HG03432 (cell line): ENCODE data around the gene PTPMT1.
"Not testable (repeated sequence)": the region's sequence is repeated elsewhere in the genome, so short reads cannot be mapped to it uniquely, and the experiment has no call there.

Experiments
- ATAC-seq: cut with Tn5 transposase; IDR thresholded peaks from one replicate; pipeline ENCODE4 v1.9.1; 2021; ENCODE audit warnings: mild to moderate bottlenecking, moderate library complexity; ENCODE audit not compliant: unreplicated experiment

Gene PTPMT1, protein sequence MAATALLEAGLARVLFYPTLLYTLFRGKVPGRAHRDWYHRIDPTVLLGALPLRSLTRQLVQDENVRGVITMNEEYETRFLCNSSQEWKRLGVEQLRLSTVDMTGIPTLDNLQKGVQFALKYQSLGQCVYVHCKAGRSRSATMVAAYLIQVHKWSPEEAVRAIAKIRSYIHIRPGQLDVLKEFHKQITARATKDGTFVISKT

DNA sequence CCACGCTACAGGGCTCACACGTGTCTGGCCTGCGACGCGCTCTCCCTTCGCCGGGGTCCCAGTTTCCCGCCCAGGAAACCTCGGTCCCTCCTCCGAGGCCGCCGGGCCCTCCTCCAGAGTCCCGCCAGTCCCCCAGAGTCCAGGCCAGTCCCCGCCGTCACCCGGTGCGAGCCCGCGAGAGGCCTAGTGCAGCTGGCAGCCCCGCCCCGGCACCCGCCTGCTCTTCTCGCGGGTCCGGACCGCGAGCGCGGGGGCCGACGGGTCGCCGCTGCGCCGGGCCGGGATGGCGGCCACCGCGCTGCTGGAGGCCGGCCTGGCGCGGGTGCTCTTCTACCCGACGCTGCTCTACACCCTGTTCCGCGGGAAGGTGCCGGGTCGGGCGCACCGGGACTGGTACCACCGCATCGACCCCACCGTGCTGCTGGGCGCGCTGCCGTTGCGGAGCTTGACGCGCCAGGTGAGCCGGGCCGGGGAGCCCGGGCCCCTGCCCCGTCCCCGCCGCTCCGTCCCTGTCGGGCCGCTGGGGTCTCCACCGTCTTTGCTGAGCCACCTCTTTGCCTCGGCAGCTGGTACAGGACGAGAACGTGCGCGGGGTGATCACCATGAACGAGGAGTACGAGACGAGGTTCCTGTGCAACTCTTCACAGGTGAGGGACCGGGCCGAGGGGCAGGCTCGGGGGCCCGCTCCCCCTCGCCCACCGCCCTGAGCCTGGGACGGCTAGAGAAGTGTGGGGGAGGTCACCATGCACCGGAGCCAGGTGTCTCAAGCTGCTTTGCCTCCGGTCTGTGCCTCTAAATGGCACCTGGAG is at the start of gene PTPMT1:
TSS of gene PTPMT1 (plus strand) at position 260 of the 809 bp plus-strand sequence. CDS start at position 284, 24 bp downstream.
- peak; percentile 93 for ATAC-seq

DNA sequence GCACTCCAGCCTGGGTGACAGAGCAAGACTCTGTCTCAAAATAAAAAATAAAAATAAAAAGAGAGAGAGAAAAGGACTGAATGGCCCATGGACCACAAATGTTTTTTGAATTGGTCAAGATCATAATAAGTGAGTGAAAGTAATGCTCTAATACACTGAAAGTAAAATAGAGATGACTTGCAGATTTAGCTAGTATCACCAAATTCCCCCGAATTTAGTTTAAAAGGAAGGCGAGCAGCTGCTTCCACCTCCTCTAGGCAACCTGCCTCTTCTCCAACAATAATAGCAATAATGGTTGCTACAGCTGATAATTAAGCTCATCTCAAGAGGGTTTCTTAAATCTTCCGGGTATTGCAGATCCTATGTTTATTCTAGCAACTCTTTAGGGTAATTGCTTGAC is 49.2 kb upstream of the PTPMT1 start:
- no peak for ATAC-seq

DNA sequence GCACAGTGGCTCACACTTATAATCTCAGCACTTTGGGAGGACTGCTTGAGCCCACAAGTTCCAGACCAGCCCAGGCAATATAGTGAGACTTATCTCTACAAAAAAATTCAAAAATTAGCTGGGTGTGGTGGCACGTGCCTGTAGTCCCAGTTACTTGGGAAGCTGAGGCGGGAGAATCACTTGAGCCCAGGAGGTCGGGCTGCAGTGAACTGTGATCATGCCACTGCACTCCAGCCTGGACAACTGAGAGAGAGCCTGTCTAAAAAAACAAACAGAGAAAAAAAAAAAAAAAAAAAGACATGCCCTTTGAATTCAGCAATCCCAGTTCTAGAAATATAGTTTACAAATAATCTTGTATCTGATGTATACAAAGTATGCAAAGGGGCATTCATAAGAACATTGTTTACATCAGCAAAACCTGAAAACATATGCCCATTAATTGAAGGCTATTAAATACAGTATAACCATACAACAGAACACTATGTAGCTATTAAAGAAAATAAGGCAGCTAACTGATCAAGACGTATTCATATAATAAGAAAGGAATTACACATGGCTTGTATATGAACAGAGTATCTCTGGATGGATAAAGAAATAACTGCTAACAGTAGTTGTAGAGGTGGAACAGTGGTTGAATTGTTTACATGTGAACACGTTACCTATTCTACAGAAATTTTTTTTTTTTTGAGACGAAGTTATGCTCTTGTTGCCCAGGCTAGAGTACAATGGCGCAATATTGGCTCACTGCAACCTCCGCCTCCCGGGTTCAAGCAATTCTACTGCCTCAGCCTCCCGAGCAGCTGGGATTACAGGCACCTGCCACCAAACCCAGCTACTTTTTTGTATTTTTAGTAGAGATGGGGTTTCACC is 48.2 kb upstream of the PTPMT1 start:
- ATAC-seq = no peak

DNA sequence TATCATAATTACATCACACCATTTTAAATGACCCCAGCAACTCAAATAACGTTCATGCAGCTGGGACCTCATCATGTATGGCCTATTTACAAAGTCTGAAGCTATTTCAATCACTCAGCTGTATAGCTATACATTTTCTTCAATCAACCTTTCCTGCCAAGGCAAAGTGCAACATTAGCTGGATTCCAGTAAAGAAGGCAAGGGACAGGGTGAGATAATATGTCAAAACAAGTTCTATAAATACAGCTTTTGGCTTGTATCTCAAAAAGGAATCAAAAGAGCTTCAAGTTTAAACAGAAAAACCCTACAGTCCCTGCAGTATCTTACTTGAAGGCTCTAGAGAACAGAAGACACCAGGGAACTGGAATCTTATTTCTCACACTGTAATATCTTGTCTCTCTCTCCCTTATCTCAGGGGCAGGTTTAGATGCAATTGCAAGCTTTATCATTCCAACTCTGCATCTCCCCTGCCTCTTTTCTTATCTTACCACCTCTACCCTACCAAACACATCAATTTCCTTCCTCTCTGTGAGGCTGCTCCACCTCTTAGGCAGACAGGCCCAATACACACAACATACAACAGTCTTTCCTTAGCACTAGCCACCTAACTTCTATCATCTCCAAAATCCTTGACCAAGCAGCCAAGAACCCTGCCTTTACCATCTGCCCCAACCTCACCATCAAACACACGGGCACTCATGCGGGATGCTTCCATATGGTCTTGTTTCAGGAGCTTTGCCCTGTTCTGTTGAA is 47.0 kb upstream of the PTPMT1 start:
- no peak for ATAC-seq

DNA sequence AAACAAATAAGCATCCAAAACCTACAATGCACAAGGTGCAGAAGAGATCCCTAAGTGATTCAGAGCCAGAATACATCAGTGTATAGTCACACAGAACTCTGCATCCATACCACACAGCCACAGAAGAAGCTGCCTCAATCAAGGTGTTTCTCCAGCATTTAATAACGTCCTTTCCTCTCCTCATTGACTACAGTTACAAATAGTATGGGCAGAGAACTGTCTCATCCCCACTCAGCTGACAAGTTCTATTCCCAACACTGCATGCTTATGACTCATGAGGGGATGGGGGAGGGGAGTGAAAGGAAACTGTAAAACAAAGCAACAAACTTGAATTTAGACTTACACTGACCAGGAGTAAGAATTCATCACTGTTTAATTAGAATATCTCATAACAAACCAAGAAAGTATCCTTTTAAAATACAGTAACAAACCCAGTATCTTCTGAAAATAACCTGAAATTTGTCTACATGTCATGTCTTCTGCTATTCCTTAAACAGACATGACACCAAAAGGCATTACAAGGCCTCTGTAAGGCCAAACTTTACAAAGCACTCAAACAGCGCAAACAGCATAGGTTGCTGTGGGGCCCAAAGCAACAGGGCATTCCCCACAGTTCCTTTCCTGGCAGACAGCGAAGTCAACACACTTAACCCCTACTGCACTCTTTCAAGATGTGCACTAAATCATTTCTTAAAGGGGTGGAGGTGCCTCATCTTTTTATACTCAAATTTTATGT is 41.7 kb upstream of the PTPMT1 start:
- ATAC-seq = peak; percentile 69

DNA sequence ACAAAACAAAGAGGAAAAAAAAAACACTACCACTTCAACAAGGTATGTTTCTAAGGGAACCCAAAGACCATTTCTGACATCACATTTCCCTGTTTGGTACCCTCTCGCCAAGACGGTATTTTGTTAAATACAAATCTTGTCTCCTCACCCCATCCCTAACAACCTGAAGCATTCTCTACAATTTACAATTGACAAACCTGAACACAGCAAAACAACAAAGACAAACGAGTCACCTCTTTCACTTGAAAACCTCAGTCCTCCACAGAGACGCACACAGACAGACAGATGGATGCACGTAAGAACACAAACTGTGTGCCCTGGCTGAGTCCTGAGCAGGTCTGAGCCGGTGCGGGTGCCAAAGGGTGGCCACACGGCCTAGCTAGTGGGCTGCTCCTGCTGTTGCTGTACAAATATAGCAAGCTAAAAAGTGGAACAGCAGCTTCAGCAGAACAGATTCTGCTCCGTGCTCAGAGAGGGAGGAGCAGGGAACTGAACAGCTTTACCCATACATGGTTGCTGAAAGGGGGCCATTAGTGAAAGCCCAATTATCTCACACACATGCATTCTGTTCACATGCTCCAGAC is 41.0 kb upstream of the PTPMT1 start:
- peak; percentile 27 for ATAC-seq

DNA sequence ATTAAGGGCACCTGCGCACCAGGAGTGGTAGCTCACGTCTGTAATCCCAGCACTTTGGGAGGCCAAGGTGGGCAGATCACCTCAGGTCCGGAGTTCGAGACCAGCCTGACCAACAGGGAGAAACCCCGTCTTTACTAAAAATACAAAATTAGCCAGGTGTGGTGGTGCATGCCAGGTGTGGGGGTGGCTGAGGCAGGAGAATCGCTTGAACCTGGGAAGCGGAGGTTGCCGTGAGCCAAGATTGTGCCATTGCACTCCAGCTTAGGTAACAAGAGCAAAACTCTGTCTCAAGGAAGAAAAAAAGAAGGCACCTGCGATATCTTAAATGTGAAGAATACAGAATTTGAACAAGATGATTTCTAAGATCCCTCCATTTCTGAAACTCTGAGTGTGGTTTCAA is 39.4 kb upstream of the PTPMT1 start:
- ATAC-seq = not testable (repeated sequence)

DNA sequence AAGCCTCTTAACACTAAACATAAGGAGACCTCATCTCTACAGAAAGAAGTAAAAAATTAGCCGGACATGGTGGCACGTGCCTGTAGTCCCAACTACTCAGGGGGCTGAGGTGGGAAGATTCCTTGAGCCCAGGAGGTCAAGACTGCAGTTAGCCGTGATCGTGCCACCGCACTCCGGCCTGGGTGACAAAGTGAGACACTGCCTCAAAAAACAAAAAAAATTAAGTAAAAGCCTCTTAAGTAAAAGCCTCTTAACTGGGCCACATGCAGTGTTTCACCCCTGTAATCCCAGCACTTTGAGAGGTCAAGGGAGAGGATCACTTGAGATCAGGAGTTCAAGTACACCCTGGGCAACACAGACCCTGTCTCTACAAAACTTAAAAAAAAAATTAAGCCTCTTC is 38.2 kb upstream of the PTPMT1 start:
- no peak for ATAC-seq

DNA sequence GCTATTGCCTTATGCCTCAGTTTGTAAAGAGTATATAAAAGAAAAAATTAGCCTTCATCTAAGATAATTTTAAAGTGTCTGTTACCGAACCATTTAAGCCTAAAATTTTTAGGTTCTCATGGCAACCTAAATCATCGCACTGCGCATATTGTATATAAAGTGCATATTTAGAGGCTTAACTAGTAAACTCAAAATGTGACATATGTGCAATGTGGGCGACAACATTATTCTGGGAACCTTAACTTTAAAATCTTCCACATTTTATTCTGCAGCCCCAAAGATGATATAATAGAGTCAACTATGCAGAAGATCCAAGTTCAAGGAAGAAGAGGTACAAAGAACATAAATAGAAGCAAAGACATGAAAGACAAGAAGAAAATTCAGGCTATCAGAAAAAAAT is 35.4 kb upstream of the PTPMT1 start:
- ATAC-seq = no peak

DNA sequence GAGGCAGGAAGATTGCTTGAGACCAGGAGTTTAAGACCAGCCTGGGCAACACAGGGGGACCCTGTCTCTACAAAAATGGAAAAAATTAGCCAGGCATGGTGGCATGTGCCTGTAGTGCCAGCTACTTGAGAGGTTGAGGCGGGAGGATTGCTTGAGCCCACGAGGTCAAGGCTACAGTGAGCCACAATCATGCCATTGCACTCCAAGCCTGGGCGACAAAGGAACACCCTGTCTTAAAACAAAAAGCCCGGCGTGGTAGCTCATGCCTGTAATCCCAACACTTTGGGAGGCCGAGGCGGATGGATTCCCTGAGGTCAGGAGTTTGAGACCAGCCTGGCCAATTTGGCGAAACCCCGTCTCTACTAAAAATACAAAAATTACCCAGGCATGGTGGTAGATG is 34.7 kb upstream of the PTPMT1 start:
- not testable (repeated sequence) for ATAC-seq

DNA sequence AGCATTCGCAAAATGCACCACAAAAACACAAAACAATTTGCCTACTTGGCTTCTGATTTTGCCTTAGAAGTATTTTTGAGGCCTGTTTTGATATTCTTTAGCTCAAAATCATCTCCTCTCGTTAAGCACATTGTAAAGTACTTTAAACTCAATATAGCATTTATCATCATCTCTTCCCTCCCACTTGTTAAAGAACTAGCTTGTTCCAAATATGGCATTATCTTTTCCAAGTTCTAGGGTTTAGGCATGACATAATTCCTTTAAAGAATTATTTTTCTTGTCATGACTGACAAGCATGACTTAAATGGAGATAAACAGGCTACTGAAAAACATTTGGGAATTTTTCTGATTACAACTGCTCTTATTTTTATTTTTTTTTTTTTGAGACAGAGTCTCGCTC is 33.7 kb upstream of the PTPMT1 start:
- ATAC-seq = no peak

DNA sequence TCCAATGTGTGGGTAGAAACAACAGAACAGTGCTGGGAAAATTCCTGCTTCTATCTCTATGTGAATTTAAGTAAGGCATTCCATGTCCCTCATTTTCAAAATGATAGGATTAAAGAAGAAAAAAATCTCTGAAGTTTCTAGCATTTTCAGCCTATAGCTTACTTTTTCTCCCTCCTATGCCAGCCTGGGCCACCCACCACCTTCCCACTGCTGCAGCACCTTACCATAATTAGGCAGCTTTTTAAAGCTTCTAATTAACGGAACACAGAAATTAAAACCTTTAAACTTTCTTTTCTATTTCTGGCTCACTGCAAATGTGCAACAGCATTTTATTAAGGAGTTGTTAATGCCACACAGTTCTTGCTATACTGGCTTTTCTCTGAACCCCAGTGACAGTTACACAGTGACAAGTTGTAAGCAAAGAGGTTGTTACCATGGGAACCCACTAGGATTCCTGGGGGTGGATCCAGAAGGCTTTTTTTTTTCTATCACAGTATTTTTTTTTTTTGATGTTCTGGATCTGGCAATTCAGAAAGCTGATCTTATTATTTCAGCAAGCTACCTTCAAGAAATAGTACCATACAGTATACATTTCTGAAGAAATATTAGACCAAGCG is 32.7 kb upstream of the PTPMT1 start:
- no peak for ATAC-seq

DNA sequence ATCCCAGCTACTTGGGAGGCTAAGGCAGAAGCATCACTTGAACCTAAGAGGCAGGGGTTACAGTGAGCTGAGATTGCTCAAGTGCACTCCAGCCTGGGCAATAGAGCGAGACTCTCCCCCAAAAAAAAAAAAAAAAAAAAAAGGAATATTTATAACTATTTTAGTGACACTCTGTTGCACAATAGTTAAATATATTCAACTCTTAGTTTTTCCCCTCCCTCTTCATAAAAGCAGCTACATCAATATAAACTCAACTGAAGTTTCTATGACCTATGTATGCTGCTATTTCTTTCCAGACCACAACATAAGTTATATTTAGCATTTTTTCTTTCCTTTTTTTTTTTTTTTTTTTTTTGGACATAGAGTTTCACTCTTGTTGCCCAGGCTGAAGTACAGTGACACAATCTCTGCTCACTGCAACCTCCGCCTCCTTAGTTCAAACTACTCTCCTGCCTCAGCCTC is 31.7 kb upstream of the PTPMT1 start:
- no peak for ATAC-seq

DNA sequence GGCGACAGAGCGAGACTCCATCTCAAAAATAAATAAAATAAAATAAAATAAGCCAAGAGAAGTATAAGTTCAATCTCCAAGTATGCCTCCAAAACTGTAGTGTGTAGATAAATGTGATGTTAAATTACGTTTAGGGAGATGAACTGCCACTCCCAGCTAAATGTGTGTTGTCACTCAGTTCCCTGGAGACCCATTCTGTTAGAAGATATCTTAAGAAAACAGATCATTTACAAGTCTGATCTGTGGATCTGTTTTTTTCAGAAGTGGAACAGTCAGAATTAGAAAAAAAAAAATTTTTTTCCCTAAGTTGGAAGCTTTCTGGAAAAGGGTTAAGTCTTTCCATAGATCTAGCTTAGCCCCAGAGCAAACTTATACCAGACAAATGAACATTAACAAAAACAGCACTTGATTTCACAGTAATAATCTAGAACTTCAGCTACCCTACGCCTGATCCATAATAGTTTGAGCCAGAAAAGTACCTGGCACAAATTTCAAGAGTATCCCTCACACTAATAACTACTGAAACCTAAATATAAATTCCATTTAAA is 30.6 kb upstream of the PTPMT1 start:
- ATAC-seq = no peak

DNA sequence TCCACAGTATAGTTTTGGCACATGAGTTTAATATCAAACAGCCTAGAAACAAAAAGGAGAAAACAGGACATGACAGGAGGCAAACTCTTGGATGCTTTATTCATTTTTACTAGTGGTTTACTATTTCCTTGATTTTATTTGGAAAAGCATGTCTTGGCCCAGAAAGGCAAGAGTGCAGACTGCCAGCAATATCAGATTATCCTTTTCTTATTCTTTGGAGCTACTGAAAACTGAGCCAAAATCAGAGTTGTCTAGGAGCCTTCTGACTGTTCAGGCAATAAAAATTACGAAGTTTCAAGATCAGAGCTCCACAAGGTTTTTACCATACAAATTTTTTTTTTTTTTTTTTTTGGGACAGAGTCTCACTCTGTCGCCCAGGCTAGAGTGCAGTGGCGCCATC is 28.5 kb upstream of the PTPMT1 start:
- ATAC-seq = no peak

DNA sequence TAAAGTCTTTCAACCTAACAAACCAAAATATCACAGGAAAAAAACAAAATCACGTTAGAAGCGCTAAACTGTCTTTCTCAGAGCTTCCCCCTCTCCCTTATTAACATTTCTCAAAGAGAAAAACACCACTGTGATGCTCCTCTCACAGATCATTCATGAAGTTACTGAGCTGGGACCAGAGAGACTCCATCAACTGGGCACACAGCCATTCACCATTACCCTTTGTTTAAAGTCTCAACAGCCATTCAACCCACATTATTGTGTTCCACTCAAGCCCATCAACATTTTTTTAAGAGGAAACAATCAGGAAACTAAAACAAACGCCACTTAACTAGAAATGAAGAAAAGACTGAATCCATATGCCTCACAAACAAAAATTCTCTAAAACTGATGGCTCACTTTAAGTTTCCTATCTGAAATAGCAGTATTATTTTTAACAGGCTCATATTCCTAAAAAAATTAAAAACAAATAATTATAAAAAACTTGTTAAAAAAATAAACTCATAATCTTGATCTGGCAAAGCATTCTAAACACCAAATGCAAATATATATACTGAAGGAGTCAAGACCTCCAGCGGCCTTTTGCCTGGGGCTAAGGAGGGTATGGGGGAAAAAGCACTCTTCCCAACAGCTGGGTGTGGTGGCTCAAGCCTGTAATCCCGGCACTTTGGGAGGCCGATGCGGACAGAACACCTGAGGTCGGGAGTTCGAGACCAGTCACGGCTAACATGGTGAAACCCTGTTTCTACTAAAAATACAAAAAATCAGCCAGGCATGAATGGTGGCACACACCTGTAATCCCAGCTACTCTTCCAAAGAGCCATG is 26.4 kb upstream of the PTPMT1 start:
- ATAC-seq = no peak

DNA sequence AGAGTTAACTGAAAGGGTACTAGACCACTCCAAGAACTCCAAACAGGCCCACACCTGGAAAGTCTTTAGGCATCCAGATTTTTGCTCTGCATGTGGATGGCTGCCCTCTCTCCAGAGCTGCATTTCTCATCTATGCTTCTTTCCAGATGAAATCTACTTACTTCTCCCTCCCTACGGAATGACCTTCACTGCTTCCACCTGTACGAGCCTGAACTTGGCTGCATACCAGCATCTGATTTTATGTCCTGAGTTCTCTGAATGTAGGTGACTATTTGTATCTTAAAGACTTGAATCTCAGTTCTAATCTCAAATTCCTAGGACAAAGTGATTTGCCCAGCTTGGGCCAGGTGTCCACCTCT is 25.7 kb upstream of the PTPMT1 start:
- no peak for ATAC-seq

DNA sequence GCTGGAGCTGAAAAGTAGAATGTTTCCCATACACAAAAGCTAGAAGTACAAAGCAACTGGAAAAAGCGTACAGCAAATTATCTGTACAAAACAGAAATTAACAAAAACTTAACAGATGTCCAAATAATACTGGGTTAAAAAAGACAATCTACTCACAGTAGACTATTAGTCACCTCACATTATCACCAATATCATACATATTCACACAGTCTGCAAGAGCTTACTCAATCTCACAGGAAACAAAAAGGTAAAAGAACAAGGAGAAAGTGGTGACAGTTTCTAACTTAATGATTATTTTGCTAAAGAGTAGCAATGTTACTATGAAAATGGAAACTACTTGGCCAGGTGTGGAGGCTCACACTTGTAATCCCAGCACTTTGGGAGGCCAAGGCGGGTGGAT is 24.3 kb upstream of the PTPMT1 start:
- ATAC-seq = no peak
